ENCODE measurements around the gene RADIL. TPM values are rescaled to one million over a fixed set of nuclear protein-coding genes. Genes with fewer than 3 reads are reported as not detected.
A peak's percentile ranks its signal among the peaks of the same experiment; 100 is the strongest.

RADIL gene
- total RNA-seq, 2 donors from 2014 or later = 0.18 to 0.35 TPM

GRCh38 chr7:4838626-4839334 is 44.7 kb downstream of the RADIL start:
- ATAC-seq (no peak), DNase-seq (ENCODE audit: low spot score in 2 of 2) (no peak)
- Mint-ChIP-seq H3K27ac (no peak overlapping the region), H3K36me3 (no peaks in the 10 kb centered on the region), H3K9me3 (no peaks in the 10 kb centered on the region)

GRCh38 chr7:4837803-4838625 is 45.5 kb downstream of the RADIL start:
- no peak for DNase-seq (ENCODE audit: low spot score in 2 of 2)
- Mint-ChIP-seq H3K9me3 (no peaks in the 10 kb centered on the region), H3K36me3 (no peaks in the 10 kb centered on the region), H3K27ac (no peak overlapping the region)
- ATAC-seq = no peak

- no peak overlapping the region for H3K27ac Mint-ChIP-seq
- ATAC-seq (no peak), DNase-seq (ENCODE audit: low spot score in 2 of 2) (no peak)
- H3K36me3 Mint-ChIP-seq = no peaks in the 10 kb centered on the region
- H3K9me3 Mint-ChIP-seq = no peaks in the 10 kb centered on the region
Measured at GRCh38 chr7:4837041-4837802, 46.3 kb downstream of the RADIL start.

GRCh38 chr7:4836206-4836661 is 47.3 kb downstream of the RADIL start:
- no peaks in the 10 kb centered on the region for H3K36me3 Mint-ChIP-seq
- DNase-seq (ENCODE audit: low spot score in 2 of 2) (no peak), ATAC-seq (no peak)
- no peak overlapping the region for H3K27ac Mint-ChIP-seq
- no peaks in the 10 kb centered on the region for H3K9me3 Mint-ChIP-seq

GRCh38 chr7:4835398-4836205 is 47.9 kb downstream of the RADIL start:
- no peak overlapping the region for H3K27ac Mint-ChIP-seq
- no peaks in the 10 kb centered on the region for H3K9me3 Mint-ChIP-seq
- no peaks in the 10 kb centered on the region for H3K36me3 Mint-ChIP-seq
- DNase-seq (ENCODE audit: low spot score in 2 of 2) (no peak), ATAC-seq (no peak)

- H3K36me3 Mint-ChIP-seq = no peaks in the 10 kb centered on the region
- H3K27ac Mint-ChIP-seq = no peak overlapping the region
- ATAC-seq = no peak
- DNase-seq (ENCODE audit: low spot score in 2 of 2) = no peak
- no peaks in the 10 kb centered on the region for H3K9me3 Mint-ChIP-seq
Measured at GRCh38 chr7:4834601-4835397, 48.7 kb downstream of the RADIL start.

- Mint-ChIP-seq H3K27ac (no peak overlapping the region), H3K36me3 (no peaks in the 10 kb centered on the region), H3K9me3 (no peaks in the 10 kb centered on the region)
- DNase-seq (ENCODE audit: low spot score in 2 of 2) (no peak), ATAC-seq (no peak)
Measured at GRCh38 chr7:4833691-4834600, 49.6 kb downstream of the RADIL start.

GRCh38 chr7:4833176-4833575 is 50.3 kb downstream of the RADIL start:
- no peak for DNase-seq (ENCODE audit: low spot score in 2 of 2)
- H3K36me3 Mint-ChIP-seq = no peaks in the 10 kb centered on the region
- H3K27ac Mint-ChIP-seq = no peak overlapping the region
- H3K9me3 Mint-ChIP-seq = no peaks in the 10 kb centered on the region
- no peak for ATAC-seq

- Mint-ChIP-seq H3K27ac (no peak overlapping the region), H3K36me3 (no peaks in the 10 kb centered on the region), H3K9me3 (no peaks in the 10 kb centered on the region)
- DNase-seq (ENCODE audit: low spot score in 2 of 2) (no peak), ATAC-seq (no peak)
Measured at GRCh38 chr7:4832711-4833110, 50.8 kb downstream of the RADIL start.

GRCh38 chr7:4831723-4832495 is 51.6 kb downstream of the RADIL start:
- DNase-seq (ENCODE audit: low spot score in 2 of 2) = no peak
- H3K27ac Mint-ChIP-seq = no peak overlapping the region
- no peaks in the 10 kb centered on the region for H3K36me3 Mint-ChIP-seq
- ATAC-seq = no peak
- H3K9me3 Mint-ChIP-seq = no peaks in the 10 kb centered on the region

- no peaks in the 10 kb centered on the region for H3K9me3 Mint-ChIP-seq
- peak overlapping the region in 1 of 2 donors; percentile 65 for H3K27ac Mint-ChIP-seq
- ATAC-seq (peak; percentile 61 to 94), DNase-seq (ENCODE audit: low spot score in 2 of 2) (peak in 1 of 2 donors; percentile 66)
- H3K36me3 Mint-ChIP-seq = no peaks in the 10 kb centered on the region
Measured at GRCh38 chr7:4830176-4830575, 53.3 kb downstream of the RADIL start.

GRCh38 chr7:4828720-4829383 is 54.7 kb downstream of the RADIL start:
- no peaks in the 10 kb centered on the region for H3K9me3 Mint-ChIP-seq
- H3K36me3 Mint-ChIP-seq = no peaks in the 10 kb centered on the region
- no peak overlapping the region for H3K27ac Mint-ChIP-seq
- no peak for DNase-seq (ENCODE audit: low spot score in 2 of 2)
- ATAC-seq = no peak

- no peaks in the 10 kb centered on the region for H3K9me3 Mint-ChIP-seq
- DNase-seq (ENCODE audit: low spot score in 2 of 2) = no peak
- no peak for ATAC-seq
- no peaks in the 10 kb centered on the region for H3K36me3 Mint-ChIP-seq
- no peak overlapping the region for H3K27ac Mint-ChIP-seq
Measured at GRCh38 chr7:4825081-4825480, 58.4 kb downstream of the RADIL start.

Measured in activated naive CD4-positive, alpha-beta T cell treated with anti-CD3 and anti-CD28 coated beads, Interleukin-2, amount 50 U/mL, for 72 hours (primary cell).